NCI-H1105 treated with DMSO at 0.1 percent for 48 hours (cell line): ENCODE data around the gene AJM1.
"Not testable (repeated sequence)": the region's sequence is repeated elsewhere in the genome, so short reads cannot be mapped to it uniquely, and the experiment has no call there.

Experiments used
- DNase-seq: peaks from one replicate; lab custom pipeline; 2025; lab: John Stamatoyannopoulos, UW

Gene AJM1

DNA sequence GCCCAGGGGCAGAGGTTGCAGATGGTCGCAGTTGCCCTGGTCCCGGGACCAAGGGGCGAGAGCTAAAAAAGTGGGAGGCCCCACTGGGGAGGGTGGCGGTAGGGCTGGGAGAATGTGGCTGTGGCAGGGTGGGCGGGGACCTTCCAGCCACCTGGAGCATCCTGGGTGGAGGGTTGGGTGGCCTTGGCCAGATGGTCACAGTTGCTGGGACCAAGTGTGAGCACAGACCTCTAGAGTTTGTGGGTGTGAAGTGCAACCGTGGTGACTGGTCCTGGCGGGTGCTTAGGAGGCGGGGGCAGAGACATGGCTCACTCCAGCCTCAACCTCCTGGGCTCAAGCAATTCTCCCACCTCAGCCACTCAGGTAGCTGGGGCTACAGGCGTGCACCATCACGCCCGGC lies 38.4 kb downstream of the AJM1 start:
- no peak for DNase-seq

DNA sequence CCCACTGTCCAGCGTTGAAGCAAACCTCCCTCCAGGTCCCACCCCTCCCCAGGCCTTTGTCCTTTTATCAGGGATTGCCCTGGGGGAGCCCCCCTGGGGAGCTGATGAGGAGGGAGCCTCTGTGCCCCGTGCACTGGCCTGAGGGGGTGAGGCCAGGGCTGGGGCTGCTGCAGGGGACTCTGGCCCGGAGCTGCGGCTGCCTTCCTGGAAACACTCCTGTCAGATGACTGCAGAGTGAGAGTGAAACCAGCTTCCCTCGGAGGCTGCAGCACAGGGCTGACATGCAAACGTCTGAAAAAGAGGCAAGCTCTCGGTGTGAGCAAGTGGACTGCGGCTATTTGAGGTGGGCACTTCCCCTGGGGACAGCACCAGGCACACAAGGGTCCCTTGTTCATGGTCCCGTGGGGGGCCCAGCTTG lies 39.4 kb downstream of the AJM1 start:
- DNase-seq = no peak

DNA sequence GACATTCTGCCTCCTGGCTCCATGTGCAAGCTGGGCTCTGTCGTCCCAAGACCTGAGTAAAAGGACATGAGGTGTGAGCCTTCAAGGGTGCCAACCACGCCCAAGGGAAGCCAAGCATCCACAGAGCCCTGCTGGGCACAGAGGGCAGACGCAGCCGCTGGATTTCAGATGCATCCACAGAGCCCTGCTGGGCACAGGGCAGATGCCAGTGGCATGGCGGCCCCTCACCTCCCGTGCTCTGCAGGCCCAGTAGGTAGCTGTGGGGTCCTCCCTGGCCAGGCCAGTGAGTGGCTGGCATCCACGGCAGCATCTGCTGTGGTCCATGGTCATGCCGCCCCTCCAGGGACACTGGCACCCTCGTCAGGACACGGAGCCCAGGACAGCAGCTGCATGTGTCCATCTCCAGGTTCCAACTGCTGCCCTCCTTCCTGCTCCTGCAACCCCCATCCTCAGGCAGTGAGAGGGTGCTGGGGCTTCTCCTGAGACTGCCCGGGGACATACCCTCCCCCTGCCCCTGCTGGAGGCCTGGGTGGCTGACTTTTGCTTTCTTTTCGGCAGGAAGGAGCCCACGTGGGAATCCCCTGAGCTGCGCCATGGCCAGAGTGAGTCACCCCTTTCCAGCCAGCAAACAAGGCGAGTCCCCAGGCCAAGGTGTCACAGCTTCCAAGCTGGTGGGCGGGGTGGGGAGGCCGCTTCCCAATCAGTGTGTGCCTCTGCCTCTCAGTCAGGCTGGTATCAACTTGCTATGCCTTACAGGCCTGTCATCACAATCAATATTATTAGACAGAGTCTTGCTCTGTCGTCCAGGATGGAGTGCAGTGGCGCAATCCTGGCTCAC lies 40.0 kb downstream of the AJM1 start:
- DNase-seq = no peak

DNA sequence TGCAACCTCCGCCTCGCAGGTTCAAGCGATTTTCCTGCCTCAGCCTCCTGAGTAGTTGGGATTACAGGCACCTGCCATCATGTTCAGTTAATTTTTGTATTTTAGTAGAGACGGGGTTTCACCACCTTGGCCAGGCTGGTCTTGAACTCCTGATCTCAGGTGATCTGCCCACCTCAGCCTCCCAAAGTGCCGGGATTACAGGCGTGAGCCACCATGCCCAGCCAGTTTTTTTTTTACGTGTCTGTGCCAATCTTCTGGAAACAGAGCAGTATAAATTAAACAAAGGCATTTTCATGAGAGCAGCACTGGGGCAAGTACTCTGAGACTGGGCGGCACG lies 40.6 kb downstream of the AJM1 start:
- DNase-seq = not testable (repeated sequence)

DNA sequence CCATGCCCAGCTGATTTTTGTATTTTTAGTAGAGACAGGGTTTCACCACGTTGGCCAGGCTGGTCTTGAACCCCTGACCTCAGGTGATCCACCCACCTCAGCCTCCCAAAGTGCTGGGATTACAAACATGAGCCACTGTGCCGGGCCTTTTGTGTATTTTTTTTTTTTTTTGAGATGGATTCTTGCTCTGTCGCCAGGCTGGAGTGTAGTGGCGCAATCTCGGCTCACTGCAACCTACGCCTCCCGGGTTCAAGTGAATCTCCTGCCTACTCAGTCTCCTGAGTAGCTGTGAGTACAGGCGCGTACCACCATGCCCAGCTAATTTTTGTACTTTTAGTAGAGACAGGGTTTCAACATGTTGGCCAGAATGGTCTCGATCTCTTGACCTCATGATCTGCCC lies 41.4 kb downstream of the AJM1 start:
- not testable (repeated sequence) for DNase-seq

DNA sequence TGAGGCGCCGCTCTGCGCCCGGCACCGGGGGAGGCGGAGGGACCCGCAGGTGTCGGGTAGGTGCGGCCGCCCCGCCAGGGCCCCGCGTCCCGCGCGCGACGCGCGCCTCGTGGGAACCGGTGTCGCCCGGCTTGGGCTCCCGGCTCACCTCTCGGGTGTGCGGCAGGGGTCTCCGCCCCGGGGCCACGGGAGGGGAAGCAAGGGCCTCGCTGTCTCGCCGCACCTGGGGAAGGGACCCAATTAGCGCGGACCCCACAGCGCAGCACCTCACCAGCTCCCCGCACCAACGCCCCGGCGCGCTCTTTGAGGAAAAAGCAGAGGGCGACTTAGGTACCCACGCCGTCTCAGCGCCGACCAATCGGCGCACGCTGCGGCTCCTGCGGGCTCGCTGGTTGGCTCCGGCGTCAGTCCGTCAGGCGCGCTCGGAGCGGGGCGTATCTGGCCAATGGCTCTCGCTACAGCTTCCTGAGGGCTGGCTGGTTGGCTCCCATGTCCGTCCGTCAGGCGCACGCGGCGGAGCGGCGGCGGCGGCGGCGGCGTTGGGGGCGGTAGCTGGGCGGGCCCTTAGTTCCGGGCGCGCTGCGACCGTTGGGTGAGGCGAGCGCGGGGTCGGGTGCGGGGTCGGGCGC lies 43.8 kb downstream of the AJM1 start, which contains the start of gene TRAF2:
TSS of gene TRAF2 (plus strand) at position 567 of the 629 bp plus-strand sequence. CDS start 12,225 bp downstream, outside the sequence.
- DNase-seq = peak; percentile 95

DNA sequence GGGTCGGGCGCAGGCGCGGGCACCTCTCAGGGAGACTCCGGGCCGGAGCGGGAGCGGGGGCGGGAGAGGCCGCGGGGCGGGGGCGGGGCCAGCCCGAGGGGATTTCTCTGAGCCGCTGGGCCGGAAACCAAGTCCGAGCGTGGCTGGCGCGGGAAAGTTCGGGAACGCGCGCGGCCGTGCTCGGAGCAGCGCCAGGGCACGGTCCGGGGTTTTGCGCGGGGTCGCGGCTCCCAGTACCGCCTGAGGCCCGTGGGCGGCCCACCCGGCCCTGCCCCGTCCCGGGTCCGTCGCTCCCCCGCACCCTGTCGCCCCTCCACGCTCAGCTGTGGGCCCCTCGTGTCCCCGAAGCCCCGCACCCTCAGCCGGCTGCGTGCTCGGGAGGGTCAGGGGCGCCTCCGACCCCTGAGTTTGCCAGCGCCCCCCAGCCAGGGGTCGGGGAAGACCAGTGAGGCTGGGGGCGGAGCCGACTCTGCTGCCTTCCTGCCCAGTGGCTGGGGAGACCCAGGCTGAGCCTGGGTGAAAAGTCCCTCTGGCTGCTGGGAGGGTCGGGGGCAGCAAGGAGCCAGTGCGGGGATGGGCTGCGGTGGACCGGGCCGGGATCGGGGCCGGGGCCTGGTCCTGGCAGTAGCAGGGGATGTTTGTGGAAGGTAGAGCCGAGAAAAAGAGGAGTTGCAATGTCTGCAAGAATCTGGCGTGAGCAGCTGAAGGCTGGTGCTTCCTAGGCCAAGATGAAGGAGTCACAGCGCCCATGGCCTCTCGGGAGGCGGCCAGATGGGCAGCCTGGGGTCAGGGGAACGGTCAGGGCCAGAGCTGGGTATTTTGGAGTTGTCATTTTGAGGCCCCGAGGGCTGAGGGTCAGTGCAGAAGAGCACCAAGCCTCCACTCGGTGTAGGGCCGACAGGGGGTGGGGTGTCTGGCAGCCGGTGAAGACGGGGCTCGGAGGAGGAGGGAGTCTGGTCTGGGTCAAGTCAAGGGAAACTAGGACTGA lies 44.6 kb downstream of the AJM1 start:
- DNase-seq = no peak

DNA sequence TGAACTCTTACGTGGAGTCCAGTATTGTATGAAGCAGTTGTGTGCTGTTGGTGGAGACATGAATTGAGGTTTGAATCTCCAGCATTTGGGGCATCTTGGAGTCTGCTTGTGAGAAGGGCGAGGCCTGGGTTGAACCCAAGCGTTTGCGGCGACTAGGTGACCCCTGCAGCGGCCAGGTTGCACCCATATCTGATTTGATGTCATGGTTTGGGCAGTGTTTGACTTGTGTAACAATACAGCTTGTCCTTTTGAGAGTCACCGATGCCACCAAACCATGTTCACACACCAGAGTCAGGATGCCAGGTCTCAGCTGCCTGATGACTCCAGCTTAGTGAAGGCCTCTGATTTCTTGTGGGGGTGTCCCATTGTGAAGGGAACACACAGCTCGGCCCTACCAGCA lies 46.2 kb downstream of the AJM1 start:
- DNase-seq = no peak

DNA sequence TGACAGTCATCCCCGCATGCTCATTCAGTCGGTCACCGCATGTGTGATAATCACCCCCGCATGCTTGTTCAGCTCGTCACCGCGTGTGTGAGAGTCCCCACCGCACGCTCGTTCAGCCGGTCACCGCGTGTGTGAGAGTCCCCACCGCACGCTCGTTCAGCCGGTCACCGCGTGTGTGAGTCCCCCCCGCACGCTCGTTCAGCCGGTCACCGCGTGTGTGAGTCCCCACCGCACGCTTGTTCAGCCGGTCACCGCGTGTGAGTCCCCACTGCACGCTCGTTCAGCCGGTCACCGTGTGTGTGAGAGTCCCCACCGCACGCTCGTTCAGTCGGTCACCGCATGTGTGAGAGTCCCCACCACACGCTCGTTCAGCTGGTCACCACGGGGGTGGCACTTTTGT lies 47.6 kb downstream of the AJM1 start:
- no peak for DNase-seq

DNA sequence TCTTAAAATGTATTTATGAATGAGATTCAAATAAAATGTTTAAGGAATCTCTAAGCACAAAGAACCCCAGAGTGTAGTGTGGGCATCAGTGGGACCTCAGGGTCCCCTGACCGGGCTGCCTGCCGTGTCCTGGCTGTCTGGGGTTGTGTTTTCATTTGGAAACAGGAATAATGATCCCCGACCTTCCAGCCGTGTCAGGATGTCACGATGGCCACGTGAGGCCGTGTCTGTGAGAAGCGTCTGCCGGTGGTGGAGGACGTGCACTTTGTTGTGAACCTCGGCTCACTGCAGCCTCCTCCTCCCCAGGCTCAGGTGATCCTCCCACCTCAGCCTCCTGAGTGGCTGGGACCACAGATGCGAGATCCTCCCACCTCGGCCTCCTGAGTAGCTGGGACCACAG lies 48.4 kb downstream of the AJM1 start:
- DNase-seq = no peak
